HUES6 (cell line): ENCODE measurements around the gene SFMBT2.
"Not testable (repeated sequence)": the region's sequence is repeated elsewhere in the genome, so short reads cannot be mapped to it uniquely, and the experiment has no call there.

Experiments
- H3K27ac ChIP-seq: 2 replicates; pipeline ENCODE4 v1.7.0; 2013; ENCODE audit warnings: low read depth, mild to moderate bottlenecking, low read length, inconsistent platforms
- H3K27me3 ChIP-seq: 2 replicates; pipeline ENCODE4 v1.6.1; 2013; ENCODE audit warnings: low read length; ENCODE audit not compliant: control insufficient read depth, insufficient read depth
- H3K36me3 ChIP-seq: 2 replicates; pipeline ENCODE4 v1.6.1; 2013; ENCODE audit warnings: low read length; ENCODE audit not compliant: control insufficient read depth, insufficient read depth
- H3K4me1 ChIP-seq: 2 replicates; pipeline ENCODE4 v1.6.1; 2013; ENCODE audit warnings: low read length; ENCODE audit not compliant: control insufficient read depth, insufficient read depth
- H3K4me3 ChIP-seq: 2 replicates; pipeline ENCODE4 v1.5.1; 2013; ENCODE audit warnings: low read depth, low read length
- H3K9ac ChIP-seq: one replicate; pipeline ENCODE4 v1.6.1; 2013; ENCODE audit warnings: mild to moderate bottlenecking, low read length
- H3K9me3 ChIP-seq: 2 replicates; pipeline ENCODE4 v1.6.1; 2013; ENCODE audit warnings: low read depth, low read length; ENCODE audit not compliant: control insufficient read depth, insufficient read depth

Gene SFMBT2

DNA sequence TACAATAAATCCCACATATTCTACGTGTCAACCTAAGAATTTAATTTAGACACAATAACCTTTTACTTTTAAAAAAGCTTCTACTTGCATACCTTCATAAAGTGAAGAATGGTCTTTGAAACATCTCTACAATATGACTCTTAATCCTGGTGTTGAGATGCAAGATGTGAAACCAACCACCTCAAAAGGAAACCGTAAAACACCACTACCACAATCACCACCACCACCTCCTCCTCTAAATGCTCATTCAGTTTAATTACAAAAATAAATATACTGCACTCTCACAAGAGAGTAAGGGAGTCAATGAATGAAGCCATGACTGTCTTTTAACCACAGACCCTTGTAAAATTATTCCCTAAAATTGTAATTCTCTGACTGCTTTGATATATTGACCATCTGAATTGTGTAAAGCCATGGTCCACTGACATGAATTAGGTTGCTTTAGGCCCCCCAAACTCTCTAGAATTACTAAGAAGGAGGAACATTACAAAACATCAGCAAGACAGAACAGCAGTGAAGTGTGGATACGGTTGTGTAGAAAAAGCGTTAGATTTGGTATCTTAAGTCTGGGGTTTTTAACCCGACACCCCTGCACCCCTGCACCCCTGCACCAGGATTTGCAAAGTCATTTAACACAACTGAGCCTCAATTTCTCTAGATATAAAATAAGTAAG lies 171.4 kb downstream of the SFMBT2 start:
- Histone ChIP-seq H3K36me3 (0 out of 2 replicates have a peak, but pooled peaks cover 5% of the 10 kb centered on the region), H3K9me3 (no peaks in the 10 kb centered on the region), H3K4me3 (no peak overlapping the region), H3K9ac (no peak overlapping the region), H3K27me3 (no peaks in the 10 kb centered on the region), H3K27ac (no peak overlapping the region), H3K4me1 (no peaks in the 10 kb centered on the region)

DNA sequence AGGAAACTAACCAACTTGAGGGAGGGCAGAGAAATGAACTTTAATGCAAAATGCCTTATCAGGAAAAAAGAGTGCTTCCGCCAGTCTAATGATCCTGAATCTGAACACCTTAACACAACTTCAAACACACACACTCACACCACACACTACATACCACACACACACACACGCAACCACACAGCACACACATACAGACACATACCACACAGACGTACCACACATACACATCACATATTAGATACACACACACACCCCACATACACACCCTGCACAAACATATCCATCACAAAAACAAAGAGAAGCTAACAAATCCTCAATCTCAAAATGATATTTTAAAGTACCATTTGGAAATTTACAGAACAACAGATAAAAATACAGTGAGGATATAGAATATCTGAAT lies 175.5 kb downstream of the SFMBT2 start:
- Histone ChIP-seq H3K27me3 (no peaks in the 10 kb centered on the region), H3K9ac (no peak overlapping the region), H3K4me1 (peaks cover 7% of the 10 kb centered on the region), H3K9me3 (no peaks in the 10 kb centered on the region), H3K27ac (no peak overlapping the region), H3K4me3 (no peak overlapping the region), H3K36me3 (no peaks in the 10 kb centered on the region)

DNA sequence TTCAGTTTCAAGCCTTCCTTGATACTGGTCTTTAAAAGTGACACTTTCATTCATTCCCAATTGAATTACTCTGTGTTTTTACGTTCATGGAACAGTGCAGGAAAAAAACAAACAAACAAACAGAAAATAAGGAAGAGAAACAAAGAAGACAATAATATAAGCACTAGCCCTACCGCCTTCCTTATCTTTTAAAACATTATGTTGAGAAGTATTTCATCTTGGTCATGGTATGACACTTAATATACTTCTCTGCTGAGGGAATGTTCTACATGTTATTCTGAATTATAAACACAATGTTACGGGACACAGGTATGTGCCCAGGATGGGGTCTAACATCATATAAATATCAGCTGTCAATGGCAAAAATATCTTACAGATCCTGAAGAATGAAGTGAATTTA lies 176.7 kb downstream of the SFMBT2 start:
- H3K4me1 ChIP-seq = peaks cover 7% of the 10 kb centered on the region
- no peaks in the 10 kb centered on the region for H3K9me3 ChIP-seq
- H3K27me3 ChIP-seq = no peaks in the 10 kb centered on the region
- H3K9ac ChIP-seq = no peak overlapping the region
- no peak overlapping the region for H3K27ac ChIP-seq
- H3K36me3 ChIP-seq = no peaks in the 10 kb centered on the region
- no peak overlapping the region for H3K4me3 ChIP-seq

DNA sequence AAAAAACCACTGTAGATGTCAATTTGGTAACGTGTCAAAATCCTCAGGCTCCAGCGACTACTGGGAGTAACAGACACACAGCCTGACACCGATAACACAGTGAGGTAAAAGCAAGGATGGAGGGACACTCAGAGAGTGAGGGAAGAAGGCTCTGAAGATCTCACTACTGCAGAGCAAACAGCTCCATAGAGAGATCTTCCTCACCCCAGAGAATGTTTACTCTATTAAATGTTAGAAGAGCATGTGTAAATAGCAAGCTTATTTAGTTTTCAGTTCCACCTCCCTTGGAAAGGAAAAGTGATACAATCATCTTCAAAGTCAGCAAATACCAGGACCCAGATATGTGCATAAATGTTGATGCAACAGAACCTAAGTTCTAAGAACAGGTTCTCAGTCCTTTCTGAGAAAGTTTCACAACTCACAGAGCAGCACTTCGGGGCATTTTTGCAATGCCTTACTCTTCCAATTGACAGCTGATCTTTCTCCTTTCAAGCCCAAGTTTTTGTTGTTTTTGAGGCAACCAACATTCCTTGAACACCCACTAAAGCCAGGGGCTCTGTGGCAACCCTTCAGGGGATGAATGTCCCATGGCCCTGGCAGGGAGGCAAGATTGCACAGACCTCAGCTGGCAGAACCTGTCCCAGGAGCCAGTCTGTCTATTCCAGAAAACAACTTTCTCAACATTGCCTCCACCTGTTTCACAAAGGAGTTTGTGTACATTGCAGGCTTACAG lies 177.4 kb downstream of the SFMBT2 start:
- no peak overlapping the region for H3K4me3 ChIP-seq
- no peak overlapping the region for H3K27ac ChIP-seq
- H3K4me1 ChIP-seq = peaks cover 7% of the 10 kb centered on the region
- no peaks in the 10 kb centered on the region for H3K27me3 ChIP-seq
- H3K36me3 ChIP-seq = no peaks in the 10 kb centered on the region
- H3K9me3 ChIP-seq = no peaks in the 10 kb centered on the region
- no peak overlapping the region for H3K9ac ChIP-seq

DNA sequence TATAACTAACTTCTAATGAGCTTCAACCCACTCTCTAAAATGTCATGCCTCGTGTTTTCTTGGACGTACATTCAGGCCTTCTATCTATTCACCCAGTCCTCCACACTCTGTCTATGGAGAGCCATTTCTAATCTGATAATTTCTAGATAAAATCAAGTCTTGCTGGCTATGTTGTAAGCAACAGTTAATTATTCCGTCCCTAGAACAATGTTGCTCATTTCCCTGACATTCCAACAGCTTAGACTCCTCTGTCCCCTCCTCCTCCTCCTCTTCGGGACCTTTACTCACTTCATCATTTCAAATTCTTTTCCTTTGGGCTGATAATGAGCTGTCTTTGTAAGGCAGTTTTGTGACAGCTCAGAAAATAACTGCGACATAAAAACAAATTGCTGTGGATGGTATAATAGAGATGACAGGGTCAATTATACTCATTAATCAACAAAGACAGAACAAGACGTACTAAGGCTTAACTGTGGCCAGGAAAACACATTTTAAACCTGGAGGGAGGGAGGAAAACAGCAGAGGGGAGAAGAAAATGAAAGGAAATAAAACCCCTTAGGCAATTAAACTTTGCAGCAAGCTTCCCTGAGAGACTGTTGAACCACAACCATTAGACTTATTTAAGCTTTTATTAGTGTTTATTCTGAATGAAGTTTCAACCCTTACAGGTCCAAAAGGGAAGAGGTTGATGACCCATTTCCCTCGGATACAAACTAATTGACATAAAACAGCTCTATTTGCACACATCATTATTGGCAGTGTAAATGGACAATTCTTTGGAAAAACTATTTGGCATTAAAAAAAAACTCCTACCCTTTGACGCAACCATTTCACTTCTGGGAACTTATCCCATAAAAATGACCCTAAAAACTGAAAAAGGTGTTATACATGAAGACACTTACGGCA lies 179.1 kb downstream of the SFMBT2 start:
- peaks cover 7% of the 10 kb centered on the region for H3K4me1 ChIP-seq
- no peak overlapping the region for H3K4me3 ChIP-seq
- no peaks in the 10 kb centered on the region for H3K9me3 ChIP-seq
- H3K27ac ChIP-seq = no peak overlapping the region
- no peaks in the 10 kb centered on the region for H3K27me3 ChIP-seq
- H3K36me3 ChIP-seq = no peaks in the 10 kb centered on the region
- H3K9ac ChIP-seq = no peak overlapping the region

DNA sequence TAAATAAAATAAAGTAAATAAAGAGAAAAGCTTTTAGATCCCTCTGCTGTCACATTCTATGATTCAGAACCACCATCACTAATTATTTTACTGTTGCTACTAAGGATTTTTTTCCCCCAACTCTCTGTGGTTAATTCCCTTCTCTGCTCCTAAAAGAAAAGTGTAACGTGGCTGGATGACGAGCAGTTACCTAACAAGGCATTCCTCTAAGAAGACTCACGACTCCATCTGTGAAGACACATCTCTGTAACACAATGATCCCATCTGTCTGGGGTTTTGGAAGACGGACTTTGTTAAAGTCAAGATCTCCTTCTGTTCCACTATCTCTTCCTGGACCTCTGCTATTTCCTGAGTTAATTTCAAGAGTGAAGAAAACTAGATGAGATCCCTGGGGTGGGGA lies 179.9 kb downstream of the SFMBT2 start:
- Histone ChIP-seq H3K27ac (no peak overlapping the region), H3K9ac (no peak overlapping the region), H3K4me1 (peaks cover 7% of the 10 kb centered on the region), H3K27me3 (no peaks in the 10 kb centered on the region), H3K36me3 (no peaks in the 10 kb centered on the region), H3K9me3 (no peaks in the 10 kb centered on the region), H3K4me3 (no peak overlapping the region)

DNA sequence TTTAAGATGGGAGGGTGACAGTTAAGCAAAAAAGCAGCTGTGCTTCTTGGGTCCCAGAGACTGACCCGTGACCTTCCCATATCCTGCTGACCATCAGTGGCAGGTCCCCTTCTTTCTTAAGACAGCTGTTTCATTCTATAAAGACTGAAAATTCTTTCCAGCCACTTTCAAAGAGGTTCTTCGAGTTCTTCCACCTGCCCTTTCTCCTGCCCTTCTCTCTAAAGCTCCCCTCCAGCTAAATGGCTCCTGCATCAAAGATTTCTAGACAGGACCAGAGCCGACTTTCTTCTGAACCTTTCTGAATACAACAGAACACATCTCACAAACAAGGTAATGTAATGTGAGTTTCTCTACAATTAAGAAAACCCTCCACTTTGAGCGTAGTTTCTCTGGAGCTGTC lies 180.8 kb downstream of the SFMBT2 start:
- Histone ChIP-seq H3K27me3 (no peaks in the 10 kb centered on the region), H3K36me3 (no peaks in the 10 kb centered on the region), H3K9me3 (no peaks in the 10 kb centered on the region), H3K27ac (no peak overlapping the region), H3K4me3 (no peak overlapping the region), H3K4me1 (peaks cover 7% of the 10 kb centered on the region), H3K9ac (no peak overlapping the region)

DNA sequence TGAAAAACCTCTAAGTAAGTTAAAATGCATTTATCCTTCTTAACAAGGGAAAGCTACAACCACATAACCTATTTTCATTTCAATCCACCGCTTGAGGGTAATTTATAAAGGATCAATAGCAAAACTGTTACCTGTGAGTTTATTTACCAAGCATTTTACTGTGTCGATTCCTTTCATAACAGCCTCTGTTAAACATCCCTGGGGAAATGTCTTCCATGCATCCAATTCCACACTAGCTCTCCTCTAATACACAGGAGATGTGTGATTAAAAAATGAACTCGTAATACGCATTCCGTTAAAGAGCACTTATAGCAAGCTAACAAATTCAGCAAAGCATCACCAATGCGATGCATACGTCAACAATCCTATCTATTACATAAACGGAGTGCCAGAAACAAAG lies 185.7 kb downstream of the SFMBT2 start:
- no peak overlapping the region for H3K9ac ChIP-seq
- H3K4me3 ChIP-seq = no peak overlapping the region
- peaks cover 7% of the 10 kb centered on the region for H3K9me3 ChIP-seq
- 0 out of 2 replicates have a peak, but pooled peaks cover 3% of the 10 kb centered on the region for H3K36me3 ChIP-seq
- H3K4me1 ChIP-seq = no peaks in the 10 kb centered on the region
- H3K27ac ChIP-seq = no peak overlapping the region
- no peaks in the 10 kb centered on the region for H3K27me3 ChIP-seq

DNA sequence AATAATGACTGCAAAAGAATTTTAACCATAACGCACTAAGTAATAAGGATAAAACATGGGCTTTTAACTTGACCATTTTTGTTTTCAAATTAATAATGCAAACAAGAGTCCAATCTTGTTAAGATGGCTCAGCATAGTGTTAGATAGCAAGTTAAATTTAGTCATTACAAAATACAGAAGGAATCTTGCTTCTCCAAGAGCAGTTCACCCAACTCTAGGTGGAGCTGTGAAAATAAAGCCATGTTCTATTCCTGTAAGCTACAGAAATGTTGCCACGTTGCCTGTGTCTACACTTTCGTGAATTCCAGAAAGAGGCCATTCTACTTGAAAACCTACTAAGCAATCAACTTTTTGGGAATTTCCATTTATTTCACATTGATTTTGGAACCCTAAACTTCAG lies 191.9 kb downstream of the SFMBT2 start:
- Histone ChIP-seq H3K4me3 (no peak overlapping the region), H3K36me3 (no peaks in the 10 kb centered on the region), H3K9me3 (peaks cover 3% of the 10 kb centered on the region), H3K27me3 (no peaks in the 10 kb centered on the region), H3K9ac (no peak overlapping the region), H3K27ac (no peak overlapping the region), H3K4me1 (no peaks in the 10 kb centered on the region)

DNA sequence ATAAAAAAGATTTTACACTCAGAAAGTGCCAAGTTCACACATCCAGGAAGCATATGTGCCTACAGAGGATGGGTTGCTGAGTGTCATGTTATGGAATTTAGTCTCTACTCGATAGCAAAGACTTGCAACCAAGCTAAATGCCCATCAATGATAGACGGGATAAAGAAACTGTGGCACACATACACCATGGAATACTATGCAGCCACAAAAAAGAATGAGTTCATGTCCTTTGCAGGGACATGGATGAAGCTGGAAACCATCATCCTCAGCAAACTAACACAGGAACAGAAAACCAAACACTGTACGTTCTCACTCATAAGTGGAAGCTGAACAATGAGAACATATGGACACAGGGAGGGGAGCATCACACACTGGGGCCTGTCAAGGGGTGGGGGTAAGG lies 198.1 kb downstream of the SFMBT2 start:
- not testable (repeated sequence) for H3K27ac ChIP-seq, H3K4me1 ChIP-seq, H3K27me3 ChIP-seq, H3K9me3 ChIP-seq, H3K9ac ChIP-seq, H3K4me3 ChIP-seq, H3K36me3 ChIP-seq
